GM19328 (cell line): ENCODE data around the gene FGF14.

Source experiments
- ATAC-seq: cut with Tn5 transposase; IDR thresholded peaks from one replicate; pipeline ENCODE4 v1.9.1; 2021; ENCODE audit warnings: mild to moderate bottlenecking, moderate library complexity; ENCODE audit not compliant: unreplicated experiment

The FGF14 gene

GRCh38 chr13:102401766-102402165, at the start of gene FGF14:
FGF14 (minus strand) TSS chr13:102402048.
- no peak for ATAC-seq

- ATAC-seq, result no peak
These were observed 41.4 kb upstream of the FGF14 start for GRCh38 chr13:102443249-102443648.

GRCh38 chr13:102441085-102441484, 39.2 kb upstream of the FGF14 start:
- ATAC-seq, result no peak

- ATAC-seq, result no peak
These were observed 38.5 kb upstream of the FGF14 start for GRCh38 chr13:102440259-102440936.

- no peak for ATAC-seq
These were observed 20.8 kb upstream of the FGF14 start for GRCh38 chr13:102422690-102423089.

- ATAC-seq, result no peak
These were observed 3.8 kb upstream of the FGF14 start for GRCh38 chr13:102405499-102406100.

- no peak for ATAC-seq
These were observed 442 bp upstream of the FGF14 start for GRCh38 chr13:102402290-102402689.

GRCh38 chr13:102401265-102401664, 583 bp downstream of the FGF14 start:
- no peak for ATAC-seq

GRCh38 chr13:102400675-102401145, 1.1 kb downstream of the FGF14 start:
- ATAC-seq, result no peak

- ATAC-seq, result no peak
These were observed 1.8 kb downstream of the FGF14 start for GRCh38 chr13:102399791-102400674.

- no peak for ATAC-seq
These were observed 5.9 kb downstream of the FGF14 start for GRCh38 chr13:102395939-102396338.

GRCh38 chr13:102395174-102395573, 6.7 kb downstream of the FGF14 start:
- ATAC-seq, result no peak

- ATAC-seq, result peak; percentile 96
These were observed 7.4 kb downstream of the FGF14 start for GRCh38 chr13:102394158-102395053.

- no peak for ATAC-seq
These were observed 9.2 kb downstream of the FGF14 start for GRCh38 chr13:102392481-102393209.

GRCh38 chr13:102386461-102386860, 15.4 kb downstream of the FGF14 start:
- ATAC-seq, result no peak

GRCh38 chr13:102380012-102380411, 21.8 kb downstream of the FGF14 start:
- ATAC-seq, result no peak

- ATAC-seq, result no peak
These were observed 25.5 kb downstream of the FGF14 start for GRCh38 chr13:102376318-102376717.

- ATAC-seq, result no peak
These were observed 27.1 kb downstream of the FGF14 start for GRCh38 chr13:102374726-102375125.

- no peak for ATAC-seq
These were observed 27.6 kb downstream of the FGF14 start for GRCh38 chr13:102374233-102374632.

- ATAC-seq, result no peak
These were observed 28.6 kb downstream of the FGF14 start for GRCh38 chr13:102373221-102373620.
